OCI-LY1 (cell line): ENCODE results near the gene RABGAP1.

Experiments used
- H2AFZ ChIP-seq: fragments of 200-600 bp; sonication (generic), shearing (Covaris generic); 2 replicates; pipeline ENCODE4 v1.6.0; 2014; ENCODE audit warnings: antibody characterized with exemption, mild to moderate bottlenecking, low read length
- H3F3A ChIP-seq: fragments of 200-600 bp; sonication (generic), shearing (Covaris generic); 2 replicates; pipeline ENCODE4 v1.6.0; 2014; ENCODE audit warnings: mild to moderate bottlenecking, antibody characterized with exemption, low read length, moderate library complexity; ENCODE audit not compliant: insufficient read depth
- H3K27ac ChIP-seq: fragments of 200-600 bp; sonication (generic); 2 replicates; pipeline ENCODE4 v1.5.1; 2014; ENCODE audit warnings: low read length, mixed run types, mild to moderate bottlenecking, low read depth; ENCODE audit not compliant: poor library complexity, severe bottlenecking
- H3K27me3 ChIP-seq: fragments of 200-600 bp; sonication (generic); 2 replicates; pipeline ENCODE4 v1.6.0; 2014; ENCODE audit warnings: antibody characterized with exemption, mild to moderate bottlenecking, low read length, moderate library complexity; ENCODE audit not compliant: insufficient read depth
- H3K36me3 ChIP-seq: fragments of 200-600 bp; sonication (generic); 2 replicates; pipeline ENCODE4 v1.6.1; 2014; ENCODE audit warnings: mild to moderate bottlenecking, antibody characterized with exemption, low read length, moderate library complexity, mixed read lengths; ENCODE audit not compliant: insufficient read depth
- H3K4me1 ChIP-seq: fragments of 200-600 bp; sonication (generic); 2 replicates; pipeline ENCODE4 v1.5.1; 2014; ENCODE audit warnings: mild to moderate bottlenecking, low read length, moderate library complexity; ENCODE audit not compliant: insufficient read depth, severe bottlenecking
- H3K4me2 ChIP-seq: fragments of 200-600 bp; sonication (generic), shearing (Covaris generic); 2 replicates; pipeline ENCODE4 v1.6.1; 2014; ENCODE audit warnings: low read length
- H3K4me3 ChIP-seq: fragments of 200-600 bp; sonication (generic); 2 replicates; pipeline ENCODE4 v1.5.1; 2014; ENCODE audit warnings: low read length, low read depth, mild to moderate bottlenecking, mixed read lengths; ENCODE audit not compliant: poor library complexity, severe bottlenecking
- H3K79me2 ChIP-seq: fragments of 200-600 bp; shearing (Covaris generic); 2 replicates; pipeline ENCODE4 v1.6.1; 2016; ENCODE audit warnings: mixed run types, low read length, mixed read lengths; ENCODE audit not compliant: insufficient read depth
- H3K9ac ChIP-seq: fragments of 200-600 bp; sonication (generic), shearing (Covaris generic); 2 replicates; pipeline ENCODE4 v1.6.1; 2014; ENCODE audit warnings: mild to moderate bottlenecking, low read length, mixed read lengths
- H3K9me2 ChIP-seq: fragments of 200-600 bp; sonication (generic), shearing (Covaris generic); 2 replicates; pipeline ENCODE4 v1.6.1; 2014; ENCODE audit warnings: low read depth, mild to moderate bottlenecking, low read length, mixed read lengths
- H3K9me3 ChIP-seq: fragments of 200-600 bp; shearing (Covaris generic); 2 replicates; pipeline ENCODE4 v1.6.1; 2014; ENCODE audit warnings: low read length, mixed read lengths
- H4K20me1 ChIP-seq: fragments of 200-600 bp; sonication (generic), shearing (Covaris generic); 2 replicates; pipeline ENCODE4 v1.6.0; 2016; ENCODE audit warnings: mild to moderate bottlenecking, low read length; ENCODE audit not compliant: insufficient read depth
- EZH2 ChIP-seq: fragments of 200-600 bp; sonication (generic), shearing (Covaris generic); IDR thresholded peaks from 2 replicates; pipeline ENCODE4 v1.8.0; 2017; ENCODE audit warnings: borderline replicate concordance, mixed run types, mild to moderate bottlenecking, antibody characterized with exemption, low read length, moderate library complexity, mixed read lengths
- TF ChIP-seq, protein P1 (sequence below): fragments of 200-600 bp; sonication (generic), shearing (Covaris generic); IDR thresholded peaks from 2 replicates; pipeline ENCODE4 v1.5.1; 2017; ENCODE audit warnings: mild to moderate bottlenecking, antibody characterized with exemption, low read length, moderate library complexity, mixed read lengths

Gene RABGAP1

DNA sequence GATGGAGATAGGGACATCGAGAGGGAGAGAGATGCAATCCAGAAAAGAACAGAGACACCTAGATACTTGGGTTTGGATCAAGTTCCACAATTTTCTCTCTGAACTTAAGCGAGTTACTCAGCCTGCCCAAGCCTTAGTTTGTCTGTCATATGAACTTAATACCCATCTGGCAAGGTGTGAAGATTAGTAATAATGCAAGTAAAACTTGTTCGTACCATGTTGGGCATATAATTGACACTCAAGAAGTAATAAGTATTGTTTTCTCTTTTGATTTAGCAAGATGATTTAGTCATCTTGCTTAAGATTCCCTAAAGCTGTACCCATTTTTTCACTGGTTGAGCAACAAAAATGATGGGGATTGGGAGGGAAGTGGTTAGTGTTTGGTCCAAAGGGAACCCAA lies 7.5 kb downstream of the RABGAP1 start:
- TF ChIP-seq, protein P1, sequence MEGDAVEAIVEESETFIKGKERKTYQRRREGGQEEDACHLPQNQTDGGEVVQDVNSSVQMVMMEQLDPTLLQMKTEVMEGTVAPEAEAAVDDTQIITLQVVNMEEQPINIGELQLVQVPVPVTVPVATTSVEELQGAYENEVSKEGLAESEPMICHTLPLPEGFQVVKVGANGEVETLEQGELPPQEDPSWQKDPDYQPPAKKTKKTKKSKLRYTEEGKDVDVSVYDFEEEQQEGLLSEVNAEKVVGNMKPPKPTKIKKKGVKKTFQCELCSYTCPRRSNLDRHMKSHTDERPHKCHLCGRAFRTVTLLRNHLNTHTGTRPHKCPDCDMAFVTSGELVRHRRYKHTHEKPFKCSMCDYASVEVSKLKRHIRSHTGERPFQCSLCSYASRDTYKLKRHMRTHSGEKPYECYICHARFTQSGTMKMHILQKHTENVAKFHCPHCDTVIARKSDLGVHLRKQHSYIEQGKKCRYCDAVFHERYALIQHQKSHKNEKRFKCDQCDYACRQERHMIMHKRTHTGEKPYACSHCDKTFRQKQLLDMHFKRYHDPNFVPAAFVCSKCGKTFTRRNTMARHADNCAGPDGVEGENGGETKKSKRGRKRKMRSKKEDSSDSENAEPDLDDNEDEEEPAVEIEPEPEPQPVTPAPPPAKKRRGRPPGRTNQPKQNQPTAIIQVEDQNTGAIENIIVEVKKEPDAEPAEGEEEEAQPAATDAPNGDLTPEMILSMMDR = no peak
- TF ChIP-seq EZH2 = no peak
- no peak overlapping the region for H3K4me2 ChIP-seq
- peaks cover 89% of the 10 kb centered on the region for H3K79me2 ChIP-seq
- H3K4me1 ChIP-seq = peaks cover 14% of the 10 kb centered on the region
- H2AFZ ChIP-seq = no peak overlapping the region
- no peaks in the 10 kb centered on the region for H4K20me1 ChIP-seq
- no peaks in the 10 kb centered on the region for H3K9me2 ChIP-seq
- H3K27ac ChIP-seq = no peak overlapping the region
- no peaks in the 10 kb centered on the region for H3K27me3 ChIP-seq
- H3K9ac ChIP-seq = no peak overlapping the region
- H3K4me3 ChIP-seq = no peak overlapping the region
- H3K9me3 ChIP-seq = no peaks in the 10 kb centered on the region
- H3F3A ChIP-seq = no peaks in the 10 kb centered on the region
- H3K36me3 ChIP-seq = peaks cover 10% of the 10 kb centered on the region; the same call in 1 of the 2 replicates

DNA sequence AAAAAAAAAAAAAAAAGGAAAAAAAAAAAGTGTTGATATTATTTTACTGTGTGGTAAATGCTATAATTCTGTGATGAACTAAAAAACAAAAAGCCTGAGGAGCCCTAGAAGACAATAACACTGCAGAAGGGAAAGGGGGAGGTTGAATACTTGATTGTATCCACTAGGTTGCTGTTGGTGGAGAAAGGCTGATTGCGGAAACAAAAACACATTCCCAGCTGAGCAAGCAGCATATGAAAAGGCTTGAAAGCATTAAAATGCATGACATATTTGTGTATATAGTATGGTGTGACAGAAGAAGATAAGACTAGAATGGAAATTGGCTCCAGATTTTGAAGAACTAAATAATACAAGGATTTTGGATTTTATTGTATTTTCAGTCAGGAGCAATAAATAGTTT lies 8.9 kb downstream of the RABGAP1 start:
- Histone ChIP-seq H3K9me3 (no peaks in the 10 kb centered on the region), H4K20me1 (no peaks in the 10 kb centered on the region), H3F3A (no peaks in the 10 kb centered on the region), H3K4me1 (peaks cover 12% of the 10 kb centered on the region), H3K4me3 (no peak overlapping the region), H3K9me2 (no peaks in the 10 kb centered on the region), H3K36me3 (peaks cover 7% of the 10 kb centered on the region; the same call in 1 of the 2 replicates), H3K4me2 (no peak overlapping the region), H3K79me2 (peaks cover 88% of the 10 kb centered on the region), H2AFZ (no peak overlapping the region), H3K27ac (no peak overlapping the region), H3K9ac (no peak overlapping the region), H3K27me3 (no peaks in the 10 kb centered on the region)
- TF ChIP-seq EZH2 = no peak
- TF ChIP-seq, protein P1 = no peak

DNA sequence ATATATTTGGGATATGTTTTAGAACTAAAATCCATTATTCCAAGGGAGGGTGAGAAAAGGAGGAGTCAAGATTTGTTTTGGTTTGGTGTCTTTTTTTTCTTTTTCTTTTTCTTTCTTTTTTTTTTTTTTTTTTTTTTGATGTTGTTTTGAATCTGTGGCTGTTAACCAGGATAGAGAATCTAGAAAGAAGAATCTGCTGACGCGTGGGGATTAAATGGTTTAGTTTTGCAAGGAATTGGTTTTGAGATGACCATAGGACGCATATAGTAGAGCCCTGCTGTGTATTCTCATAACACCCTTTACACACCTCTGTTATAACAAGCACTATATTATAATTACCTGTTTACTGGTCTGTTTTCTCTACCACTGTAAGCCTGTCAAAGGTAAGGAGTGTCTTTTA lies 9.4 kb downstream of the RABGAP1 start:
- Histone ChIP-seq H3K4me2 (no peak overlapping the region), H3K4me1 (peaks cover 6% of the 10 kb centered on the region), H3K79me2 (peaks cover 86% of the 10 kb centered on the region), H3K9ac (no peak overlapping the region), H2AFZ (no peak overlapping the region), H4K20me1 (no peaks in the 10 kb centered on the region), H3K9me3 (no peaks in the 10 kb centered on the region), H3K27me3 (no peaks in the 10 kb centered on the region), H3K36me3 (peaks cover 7% of the 10 kb centered on the region; the same call in 1 of the 2 replicates), H3K4me3 (no peak overlapping the region), H3K9me2 (no peaks in the 10 kb centered on the region), H3K27ac (no peak overlapping the region), H3F3A (no peaks in the 10 kb centered on the region)
- TF ChIP-seq, protein P1 = no peak
- TF ChIP-seq EZH2 = no peak
